Tibial nerve (tissue), 4 donors: ENCODE results near the gene TRMT2A.

Experiments
- CTCF ChIP-seq, 5 experiments: fragments of 200-600 bp in 3 of 5; fragments of 450-650 bp in 2 of 5; sonication (generic) in 3 of 5; IDR thresholded peaks; one replicate each; pipeline ENCODE4 v1.5.1; 2016 to 2019; ENCODE audit warnings: antibody characterized with exemption in 5 of 5, mild to moderate bottlenecking in 3 of 5, moderate library complexity in 2 of 5
- EP300 ChIP-seq, 2 donors: sonication (generic); formaldehyde crosslinking; IDR thresholded peaks; one replicate each; pipeline ENCODE4 v1.6.1; 2017; ENCODE audit warnings: antibody characterized with exemption in 2 of 2, mild to moderate bottlenecking in 1 of 2
- POLR2A ChIP-seq, 2 donors: fragments of 450-650 bp; IDR thresholded peaks; one replicate each; pipeline ENCODE4 v1.6.1; 2017; ENCODE audit warnings: antibody characterized with exemption in 2 of 2, mild to moderate bottlenecking in 2 of 2, moderate library complexity in 2 of 2

GRCh38 chr22:20063271-20064139 lies 53.5 kb downstream of the TRMT2A start:
- TF ChIP-seq POLR2A (IDR thresholded peaks at IDR 0.05) = no peak
- no peak for TF ChIP-seq CTCF (IDR thresholded peaks at IDR 0.05)
- TF ChIP-seq EP300 (IDR thresholded peaks at IDR 0.05) = no peak
